Lower leg skin (tissue), 3 donors: ENCODE measurements around the gene CRYL1.

Experiments
- POLR2A ChIP-seq, 2 donors: fragments of 450-650 bp; IDR thresholded peaks; one replicate each; pipeline ENCODE4 v1.6.1; 2016 to 2017; ENCODE audit warnings: antibody characterized with exemption in 2 of 2, mild to moderate bottlenecking in 1 of 2, moderate library complexity in 1 of 2
- TF ChIP-seq, protein P1 (sequence below), 3 donors: fragments of 450-650 bp; IDR thresholded peaks; one replicate each; pipeline ENCODE4 v1.5.1; 2016; ENCODE audit warnings: antibody characterized with exemption in 3 of 3, mild to moderate bottlenecking in 3 of 3, moderate library complexity in 2 of 3

GRCh38 chr13:20441056-20441455 lies 84.6 kb downstream of the CRYL1 start:
- TF ChIP-seq, protein P1, sequence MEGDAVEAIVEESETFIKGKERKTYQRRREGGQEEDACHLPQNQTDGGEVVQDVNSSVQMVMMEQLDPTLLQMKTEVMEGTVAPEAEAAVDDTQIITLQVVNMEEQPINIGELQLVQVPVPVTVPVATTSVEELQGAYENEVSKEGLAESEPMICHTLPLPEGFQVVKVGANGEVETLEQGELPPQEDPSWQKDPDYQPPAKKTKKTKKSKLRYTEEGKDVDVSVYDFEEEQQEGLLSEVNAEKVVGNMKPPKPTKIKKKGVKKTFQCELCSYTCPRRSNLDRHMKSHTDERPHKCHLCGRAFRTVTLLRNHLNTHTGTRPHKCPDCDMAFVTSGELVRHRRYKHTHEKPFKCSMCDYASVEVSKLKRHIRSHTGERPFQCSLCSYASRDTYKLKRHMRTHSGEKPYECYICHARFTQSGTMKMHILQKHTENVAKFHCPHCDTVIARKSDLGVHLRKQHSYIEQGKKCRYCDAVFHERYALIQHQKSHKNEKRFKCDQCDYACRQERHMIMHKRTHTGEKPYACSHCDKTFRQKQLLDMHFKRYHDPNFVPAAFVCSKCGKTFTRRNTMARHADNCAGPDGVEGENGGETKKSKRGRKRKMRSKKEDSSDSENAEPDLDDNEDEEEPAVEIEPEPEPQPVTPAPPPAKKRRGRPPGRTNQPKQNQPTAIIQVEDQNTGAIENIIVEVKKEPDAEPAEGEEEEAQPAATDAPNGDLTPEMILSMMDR (IDR thresholded peaks at IDR 0.05): no peak
- TF ChIP-seq POLR2A (IDR thresholded peaks at IDR 0.05): no peak
